GM19463 (cell line): ENCODE results near the gene IER2.
"Not testable (repeated sequence)": the region's sequence is repeated elsewhere in the genome, so short reads cannot be mapped to it uniquely, and the experiment has no call there.

ENCODE experiments used
- ATAC-seq: cut with Tn5 transposase; IDR thresholded peaks from one replicate; pipeline ENCODE4 v1.9.1; 2021; ENCODE audit warnings: mild to moderate bottlenecking, moderate library complexity; ENCODE audit not compliant: unreplicated experiment

Gene IER2

DNA sequence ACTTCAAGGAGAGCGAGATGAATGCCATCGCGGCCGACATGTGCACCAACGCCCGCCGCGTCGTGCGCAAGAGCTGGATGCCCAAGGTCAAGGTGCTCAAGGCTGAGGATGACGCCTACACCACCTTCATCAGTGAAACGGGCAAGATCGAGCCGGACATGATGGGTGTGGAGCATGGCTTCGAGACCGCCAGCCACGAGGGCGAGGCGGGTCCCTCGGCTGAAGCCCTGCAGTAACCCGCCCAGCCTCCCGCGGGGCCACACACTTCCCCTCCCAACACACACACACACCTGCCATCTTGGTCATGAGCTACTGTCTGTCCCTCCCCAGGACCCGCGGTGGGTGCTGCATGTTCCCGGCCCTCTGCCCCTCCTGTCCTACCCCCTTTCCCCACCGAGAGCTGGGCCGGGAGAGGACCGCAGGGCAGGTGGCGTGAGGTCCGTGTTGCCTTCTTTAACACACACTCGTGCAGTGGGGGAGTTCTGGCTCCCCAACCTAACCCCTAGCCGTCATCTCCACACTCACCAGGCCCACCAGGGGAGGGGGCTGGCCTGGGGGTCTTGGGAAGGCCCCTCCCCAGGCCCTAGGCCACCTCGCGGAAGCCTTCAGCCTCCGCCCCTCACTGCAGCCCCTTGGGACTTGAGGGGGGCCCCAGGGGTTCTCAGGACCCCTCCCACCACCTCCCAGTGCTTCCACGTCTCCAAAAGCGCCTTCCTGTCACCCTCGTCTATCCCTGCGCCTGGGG is 11.9 kb upstream of the IER2 start:
- no peak for ATAC-seq

DNA sequence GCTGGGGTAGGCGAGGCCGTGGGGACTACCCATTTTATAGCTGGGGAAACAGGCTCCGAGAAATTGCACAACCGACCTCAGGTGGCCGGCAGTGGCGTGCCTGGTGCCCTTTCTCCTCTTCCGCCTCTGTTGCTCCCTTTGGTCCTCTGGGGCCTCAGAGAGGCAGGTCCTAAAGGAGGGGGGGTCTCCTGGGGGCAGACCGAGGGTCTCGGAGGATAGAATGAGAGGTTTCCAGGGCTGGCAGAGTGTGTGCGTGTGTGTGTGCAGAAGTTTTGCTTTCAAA is 11.4 kb upstream of the IER2 start:
- no peak for ATAC-seq

DNA sequence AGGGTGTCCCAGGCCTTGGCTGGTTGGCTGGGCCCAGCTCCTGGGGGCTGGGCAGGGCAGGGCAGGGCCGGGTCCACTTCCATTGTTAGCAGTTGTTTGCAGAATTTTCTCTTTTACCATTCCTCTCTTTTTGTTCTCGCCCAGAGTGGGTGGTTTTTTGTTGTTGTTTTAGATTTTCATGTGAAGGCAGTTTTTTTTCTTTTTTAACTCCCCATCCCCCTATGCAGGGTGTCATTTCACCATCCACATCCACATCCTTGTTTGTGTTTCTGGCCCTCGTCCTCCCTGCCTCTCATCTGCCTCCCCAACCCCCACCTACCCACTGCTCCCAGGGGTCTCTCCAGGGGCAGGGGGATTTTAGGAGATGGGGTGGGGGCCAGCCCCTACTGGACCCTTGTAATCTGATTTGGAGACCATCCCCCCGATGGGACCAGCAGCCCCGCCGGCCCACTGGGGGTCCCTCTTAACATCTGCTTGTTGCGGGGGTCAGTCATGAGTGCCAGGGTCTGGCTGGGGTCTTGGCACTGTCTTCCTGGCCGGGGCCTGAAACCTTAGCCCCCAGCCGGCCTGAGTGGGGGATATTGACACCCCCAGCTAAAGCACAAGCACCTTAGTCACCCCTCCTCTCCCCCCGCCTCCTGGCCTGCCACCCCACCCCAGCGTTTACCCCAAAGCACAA is 10.4 kb upstream of the IER2 start:
- ATAC-seq = no peak

DNA sequence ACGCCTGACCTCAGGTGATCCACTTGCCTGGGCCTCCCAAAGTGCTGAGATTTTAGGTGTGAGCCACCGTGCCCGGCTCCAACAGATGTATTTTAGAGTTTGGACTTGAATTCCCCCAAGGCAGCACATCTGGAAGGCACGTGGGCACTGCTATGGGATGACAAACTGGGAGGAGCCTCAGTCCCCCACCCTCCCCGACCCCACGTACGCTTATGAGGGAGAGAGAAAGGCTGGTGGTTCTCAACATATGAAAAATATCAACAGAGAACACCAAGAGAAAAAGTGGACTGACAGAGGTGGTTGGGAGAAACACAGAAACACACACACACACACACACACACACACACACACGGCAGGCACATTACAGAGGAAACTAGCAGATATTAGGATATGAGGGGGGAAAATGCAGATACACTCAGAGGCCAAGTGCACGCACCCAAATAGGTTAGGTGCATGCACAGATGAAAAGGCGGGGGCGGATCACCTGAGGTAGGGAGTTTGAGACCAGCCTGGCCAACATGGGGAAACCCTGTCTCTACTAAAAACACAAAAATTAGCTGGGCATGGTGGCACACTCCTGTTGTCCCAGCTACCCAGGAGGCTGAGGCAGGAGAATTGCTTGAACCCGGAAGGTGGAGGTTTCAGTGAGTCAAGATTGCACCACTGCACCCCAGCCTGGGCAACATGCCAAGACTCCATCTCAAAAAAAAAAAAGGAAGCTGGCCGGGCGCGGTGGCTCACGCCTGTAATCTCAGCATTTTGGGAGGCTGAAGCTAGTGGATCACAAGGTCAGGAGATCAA is 3.2 kb upstream of the IER2 start:
- no peak for ATAC-seq

DNA sequence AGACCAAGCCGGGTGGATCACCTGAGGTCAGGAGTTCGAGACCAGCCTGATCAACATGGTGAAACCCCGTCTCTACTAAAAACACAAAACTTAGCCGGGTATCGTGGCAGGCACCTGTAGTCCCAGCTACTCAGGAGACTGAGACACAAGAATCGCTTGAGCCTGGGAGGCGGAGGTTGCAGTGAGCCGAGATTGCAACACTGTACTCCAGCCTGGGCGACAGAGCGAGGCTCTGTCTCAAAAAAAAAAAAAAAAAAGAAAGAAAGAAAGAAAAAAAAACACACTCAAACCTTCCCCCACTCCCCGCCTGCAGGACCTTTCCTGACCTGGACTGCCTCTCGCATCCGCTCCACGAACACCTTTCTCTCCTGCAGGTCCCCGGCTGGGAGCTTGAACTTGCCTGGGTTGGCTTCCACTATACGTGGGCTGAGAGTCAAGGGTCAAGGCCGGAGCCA is 1.0 kb upstream of the IER2 start:
- ATAC-seq = not testable (repeated sequence)

DNA sequence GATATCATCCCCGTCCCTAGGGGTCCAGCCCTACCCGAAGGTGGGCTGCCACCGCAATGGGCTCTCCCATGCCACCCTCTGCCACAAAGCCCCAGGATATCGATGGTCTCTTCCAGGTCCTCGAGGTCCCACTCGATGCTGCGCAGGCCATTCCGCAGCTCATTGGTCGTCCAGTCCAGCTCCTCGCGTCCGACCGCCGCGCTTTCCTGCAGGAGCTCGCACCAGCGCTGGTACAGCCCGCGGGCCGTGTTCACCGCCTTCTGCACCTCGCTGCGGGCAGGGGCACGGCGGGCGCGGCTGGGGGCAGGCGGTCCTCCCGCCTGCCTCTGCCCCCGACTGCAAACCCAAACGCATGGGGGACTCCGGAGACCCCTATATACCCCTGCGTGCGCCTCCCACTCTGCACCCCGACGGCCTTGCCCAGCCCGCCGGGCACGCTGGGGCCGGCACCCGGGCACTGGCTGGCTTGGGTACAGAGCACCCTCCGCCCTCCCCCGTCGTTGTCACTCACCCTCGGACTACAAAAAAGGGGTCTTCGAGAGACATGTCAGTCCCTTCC is 504 bp upstream of the IER2 start:
- ATAC-seq = no peak

DNA sequence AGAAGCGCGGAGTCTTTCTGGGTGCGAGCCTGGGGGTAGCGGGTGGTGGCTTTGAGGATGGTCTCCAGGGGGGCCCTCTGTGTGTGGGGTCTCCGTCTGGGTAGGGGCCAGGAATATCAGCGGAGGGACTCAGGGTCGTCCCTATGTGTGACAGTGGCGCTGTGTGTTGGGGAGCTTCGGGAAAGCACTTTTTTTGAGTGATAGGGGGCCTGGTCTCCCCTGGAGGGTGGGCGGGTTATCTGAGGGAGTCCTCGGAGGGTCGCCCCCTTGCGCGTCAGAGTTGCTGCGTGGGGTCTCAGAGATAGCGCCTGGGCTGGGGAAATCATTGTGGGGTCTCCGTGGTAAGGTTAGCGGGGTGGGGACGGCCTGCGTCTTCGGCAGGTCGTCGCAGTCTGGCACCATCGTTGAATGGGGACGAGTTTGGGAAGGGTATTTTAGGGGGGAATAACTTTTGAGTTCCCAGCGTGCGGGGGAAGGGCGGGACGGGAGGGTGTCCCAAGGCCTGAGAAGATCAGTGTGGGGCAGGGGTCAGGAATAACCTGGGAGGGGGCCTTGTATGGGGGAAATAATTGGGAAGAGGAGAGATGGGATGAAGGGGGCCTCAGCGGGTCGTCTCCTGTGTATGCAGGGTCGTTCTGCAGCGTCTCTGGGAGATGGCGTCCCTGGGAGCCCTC is 857 bp downstream of the IER2 start:
- no peak for ATAC-seq

DNA sequence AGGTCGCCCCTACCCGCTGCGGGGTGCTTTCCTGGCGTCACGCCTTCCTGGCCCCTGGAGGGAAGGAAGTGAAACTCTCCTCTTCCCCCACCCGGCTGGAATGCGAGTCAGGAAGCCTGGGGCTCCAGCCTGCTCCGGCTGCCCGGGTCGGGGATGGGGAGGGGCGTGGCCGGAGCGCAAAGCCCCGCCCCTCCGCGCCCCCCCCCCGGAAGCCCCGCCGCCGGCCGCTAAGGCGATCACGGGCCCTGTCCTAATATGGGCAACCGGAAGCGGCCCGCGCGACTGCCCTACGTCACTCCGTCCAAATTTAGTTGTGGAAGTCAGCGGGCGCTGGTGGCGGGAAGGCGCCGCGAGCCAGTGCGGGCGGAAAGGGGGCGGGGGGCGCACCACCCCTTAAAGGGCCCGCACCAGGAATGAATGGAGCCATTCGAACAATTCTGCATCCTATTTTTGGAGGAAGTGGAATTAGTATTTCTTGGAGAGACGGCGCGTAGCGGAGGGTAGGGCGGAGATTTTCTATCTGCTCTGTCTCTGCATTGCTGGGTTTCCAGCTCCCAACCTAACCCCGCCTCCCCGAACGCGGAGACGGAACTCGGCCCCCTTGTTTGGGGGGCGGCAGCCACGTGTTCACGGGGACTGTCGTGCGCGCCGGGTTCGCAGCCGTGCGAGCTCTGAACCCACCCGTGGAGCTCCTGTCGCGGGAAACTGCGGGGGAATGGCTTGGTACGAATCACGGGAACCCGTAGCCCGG is 1.6 kb downstream of the IER2 start:
- peak; percentile 44 for ATAC-seq

DNA sequence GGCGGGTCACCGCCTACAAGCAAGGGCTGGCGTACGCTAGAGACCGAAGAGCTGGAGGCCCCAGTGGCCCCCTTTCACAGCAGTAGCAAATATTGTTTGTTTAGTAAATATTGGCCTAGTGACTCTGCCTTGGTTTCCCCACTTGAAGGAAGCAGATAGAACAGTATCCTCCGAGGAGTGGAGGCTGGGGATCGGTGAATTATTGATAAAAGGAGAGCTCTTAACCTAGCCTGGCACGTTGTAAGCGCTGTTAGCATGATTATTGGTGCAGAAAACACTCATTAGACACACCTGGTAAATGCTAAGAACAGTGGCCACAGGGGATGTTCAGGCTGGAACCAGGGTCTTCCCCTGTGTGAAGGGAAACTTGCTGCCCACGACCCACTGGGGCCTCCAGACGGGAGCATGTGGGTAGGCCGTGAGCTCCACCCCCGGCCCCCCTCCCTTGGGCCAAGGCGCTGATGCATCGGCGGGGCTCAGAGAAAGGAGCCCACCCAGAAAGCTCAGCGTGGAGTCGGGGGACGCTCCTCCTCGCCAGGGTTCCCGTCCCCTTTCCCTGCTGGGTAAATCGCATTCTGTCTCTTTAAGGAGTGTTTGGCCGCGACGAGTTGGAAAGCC is 2.3 kb downstream of the IER2 start:
- peak; percentile 3 for ATAC-seq

DNA sequence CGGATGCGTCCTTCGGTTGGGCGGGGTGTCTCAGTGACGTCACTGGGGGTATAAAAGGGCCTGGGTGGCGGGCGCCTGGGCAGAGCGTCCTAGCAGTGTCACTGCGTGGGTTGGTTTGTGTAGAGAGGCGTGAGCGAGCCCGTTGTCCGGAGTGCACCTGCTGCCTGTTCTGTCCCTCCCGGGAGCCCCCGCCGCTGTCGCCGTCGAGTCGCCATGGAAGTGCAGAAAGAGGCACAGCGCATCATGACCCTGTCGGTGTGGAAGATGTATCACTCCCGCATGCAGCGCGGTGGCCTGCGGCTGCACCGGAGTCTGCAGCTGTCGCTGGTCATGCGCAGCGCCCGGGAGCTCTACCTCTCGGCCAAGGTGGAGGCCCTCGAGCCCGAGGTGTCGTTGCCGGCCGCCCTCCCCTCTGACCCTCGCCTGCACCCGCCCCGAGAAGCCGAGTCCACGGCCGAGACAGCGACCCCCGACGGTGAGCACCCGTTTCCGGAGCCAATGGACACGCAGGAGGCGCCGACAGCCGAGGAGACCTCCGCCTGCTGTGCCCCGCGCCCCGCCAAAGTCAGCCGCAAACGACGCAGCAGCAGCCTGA is 2.9 kb downstream of the IER2 start:
- ATAC-seq = peak; percentile 31

DNA sequence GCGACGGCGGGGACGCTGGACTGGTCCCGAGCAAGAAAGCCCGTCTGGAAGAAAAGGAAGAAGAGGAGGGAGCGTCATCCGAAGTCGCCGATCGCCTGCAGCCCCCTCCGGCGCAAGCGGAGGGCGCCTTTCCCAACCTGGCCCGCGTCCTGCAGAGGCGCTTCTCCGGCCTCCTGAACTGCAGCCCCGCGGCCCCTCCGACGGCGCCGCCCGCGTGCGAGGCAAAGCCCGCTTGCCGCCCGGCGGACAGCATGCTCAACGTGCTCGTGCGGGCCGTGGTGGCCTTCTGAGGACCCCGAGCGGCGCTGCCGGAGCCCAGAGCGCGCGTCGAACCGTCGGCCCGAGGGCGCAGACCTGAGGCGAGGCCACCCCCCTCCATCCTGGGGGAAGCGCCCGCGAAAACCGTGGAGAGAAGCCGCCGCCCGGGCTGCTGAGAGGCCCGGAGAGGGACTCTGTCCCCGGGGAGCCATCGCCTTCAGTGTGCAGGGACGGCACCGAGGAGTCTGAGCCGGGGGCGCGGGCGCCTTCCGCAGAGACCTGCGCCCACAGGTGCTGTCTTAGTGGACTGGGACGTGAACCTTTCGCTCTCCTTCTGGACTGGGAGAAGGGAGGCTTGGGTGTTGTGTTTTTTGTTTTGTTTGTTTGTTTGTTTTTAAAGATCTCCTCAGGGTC is 3.5 kb downstream of the IER2 start:
- no peak for ATAC-seq

DNA sequence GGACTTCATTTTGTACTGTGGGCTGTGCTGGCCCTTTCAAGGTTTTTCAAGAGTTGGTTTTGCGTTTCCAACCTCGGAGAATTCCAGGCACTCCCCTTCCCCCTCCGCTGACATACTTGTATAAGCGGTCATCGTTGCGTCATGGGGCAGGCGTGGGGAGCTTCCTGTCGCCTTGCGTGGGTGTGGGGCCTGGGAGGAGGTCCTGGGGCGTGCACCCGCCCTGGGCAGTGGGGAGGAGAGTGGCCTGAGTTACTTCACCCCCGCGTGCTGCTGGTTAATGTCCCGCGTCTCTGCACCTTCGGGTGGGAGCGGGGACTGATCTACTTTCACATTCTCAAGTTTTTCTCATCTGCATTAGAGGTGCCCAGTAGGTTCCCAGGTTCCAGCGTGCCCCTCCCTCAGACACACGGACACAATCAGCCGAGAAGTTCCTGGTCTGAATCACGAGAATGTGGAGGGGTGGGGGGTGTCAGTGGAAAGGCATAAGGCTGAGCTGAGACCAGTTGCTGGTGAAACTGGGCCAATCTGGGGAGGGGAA is 4.1 kb downstream of the IER2 start:
- no peak for ATAC-seq

DNA sequence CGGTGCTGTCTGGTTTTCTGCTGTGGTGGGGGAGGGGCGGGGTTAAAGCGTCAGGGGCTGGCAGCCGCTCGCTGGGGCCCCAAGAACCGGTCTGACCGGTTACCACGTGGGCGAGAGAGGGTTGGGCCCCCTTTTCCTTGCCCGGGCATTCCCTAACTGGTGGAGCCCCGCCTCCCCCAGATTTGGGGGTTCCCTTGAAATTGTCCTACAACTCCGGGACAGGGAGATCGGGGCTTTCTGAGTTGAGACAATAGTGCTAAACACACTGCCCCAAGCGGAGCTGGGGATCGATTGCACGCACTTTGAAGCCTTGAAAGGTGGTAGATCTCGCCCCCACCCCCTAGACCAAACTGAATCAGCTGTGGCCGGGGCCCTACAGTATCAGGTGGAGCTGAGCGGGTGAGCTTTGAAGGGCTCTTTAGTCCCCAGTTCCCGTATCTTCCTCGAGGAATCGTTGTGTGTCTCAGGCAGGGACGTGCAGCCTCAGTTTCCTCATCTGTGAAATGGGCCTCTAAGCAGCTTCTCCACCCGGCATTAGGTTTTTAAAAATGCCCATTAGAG is 4.8 kb downstream of the IER2 start:
- ATAC-seq = no peak

DNA sequence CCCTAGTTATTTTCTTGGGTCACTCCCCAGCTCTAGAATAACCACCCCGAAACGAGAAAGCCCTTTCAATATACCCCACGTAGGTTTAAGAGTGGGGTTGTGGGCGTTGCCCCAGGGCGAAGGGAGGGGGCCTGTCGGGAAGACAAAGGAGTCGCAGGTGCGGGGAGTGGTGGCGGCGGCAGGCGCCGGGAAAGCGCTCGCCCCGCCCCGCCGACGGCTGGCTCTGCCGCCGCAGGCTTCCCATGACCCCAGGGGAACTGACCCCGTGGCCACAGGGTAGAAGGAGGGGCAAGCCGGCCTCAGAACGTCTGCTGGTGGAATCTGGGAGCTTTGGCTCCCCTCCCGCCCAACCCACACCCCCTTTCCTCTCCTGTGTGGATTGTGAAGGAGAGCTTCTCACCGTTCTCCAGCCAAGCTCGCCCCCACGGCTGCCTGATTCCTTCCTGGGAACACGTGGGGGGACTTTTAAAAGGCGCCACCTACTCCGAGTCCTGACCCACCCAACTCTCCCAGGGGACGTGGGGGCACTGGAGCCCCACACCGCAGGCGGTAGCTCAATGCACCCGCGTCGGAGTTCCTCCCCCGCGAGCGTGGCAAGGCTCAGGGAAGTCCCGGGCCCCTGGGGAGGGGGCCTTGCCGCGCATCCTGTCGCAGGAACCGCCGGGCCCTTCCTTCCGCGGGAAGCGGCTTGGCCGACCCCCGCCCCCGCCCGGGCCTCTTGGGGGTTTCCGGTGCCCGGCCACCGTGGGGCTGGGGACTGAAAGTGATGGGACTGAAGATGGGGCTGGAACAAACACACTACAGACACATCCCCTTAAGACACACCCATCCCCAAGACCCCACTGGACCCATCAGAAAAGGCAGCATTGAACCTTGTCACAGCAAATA is 5.5 kb downstream of the IER2 start:
- ATAC-seq = no peak

DNA sequence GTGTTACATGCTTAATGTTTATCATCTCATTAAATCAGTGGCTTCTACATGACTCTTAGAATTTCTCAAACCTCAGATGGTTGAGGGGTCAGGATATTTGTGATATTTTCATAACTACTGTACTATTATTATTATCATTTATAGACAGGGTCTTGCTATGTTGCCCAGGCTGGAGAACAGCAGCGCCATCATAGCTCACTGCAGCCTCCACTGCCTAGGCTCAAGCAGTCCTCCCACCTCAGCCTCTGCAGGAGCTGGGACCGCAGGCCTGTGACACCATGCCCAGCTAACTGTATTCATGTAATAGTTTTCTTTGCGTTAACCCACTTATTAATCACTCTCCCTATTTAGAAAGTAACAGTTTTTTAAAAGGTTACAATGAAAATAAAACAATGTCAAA is 9.5 kb downstream of the IER2 start:
- no peak for ATAC-seq

DNA sequence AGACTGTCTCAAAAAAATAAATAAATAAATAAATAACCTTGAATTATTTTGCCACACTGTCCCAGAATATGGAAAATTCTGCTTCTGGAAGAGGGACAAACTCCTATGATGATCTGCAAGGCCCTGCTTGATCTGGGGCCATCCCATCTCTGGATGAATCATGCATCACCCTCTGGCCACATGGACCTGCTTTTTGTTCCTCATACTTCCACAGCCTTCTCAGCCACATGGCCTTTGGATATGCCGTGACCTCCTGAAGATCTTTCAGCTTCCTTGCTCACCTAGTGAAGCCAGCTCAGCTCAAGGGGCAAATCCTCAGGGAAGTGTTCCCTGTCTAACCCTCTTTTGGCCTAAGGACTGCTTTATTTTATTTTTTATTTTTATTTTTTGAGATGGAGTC is 10.3 kb downstream of the IER2 start:
- ATAC-seq = no peak
